Measurements from ENCODE around the gene UBE2E3.
"Not testable (repeated sequence)": the region's sequence is repeated elsewhere in the genome, so short reads cannot be mapped to it uniquely, and the experiment has no call there.

UBE2E3 gene

GRCh38 chr2:181036848-181037603 lies 56.6 kb downstream of the UBE2E3 start:
- H3K9me2 ChIP-seq (ENCODE audit: low read depth, low read length): no peaks in the 10 kb centered on the region
- H3K36me3 ChIP-seq (ENCODE audit: insufficient read depth, low read length): no peaks in the 10 kb centered on the region
- no peaks in the 10 kb centered on the region for H4K20me1 ChIP-seq (ENCODE audit: insufficient read depth, low read length)
- no peaks in the 10 kb centered on the region for H3F3A ChIP-seq (ENCODE audit: insufficient read depth, low read length)
- H3K27me3 ChIP-seq (ENCODE audit: insufficient read depth, low read length): no peaks in the 10 kb centered on the region
- no peaks in the 10 kb centered on the region for H3K79me2 ChIP-seq (ENCODE audit: insufficient read depth, low read length)
- H3K9ac ChIP-seq (ENCODE audit: low read length): no peak overlapping the region
- no peaks in the 10 kb centered on the region for H3K4me1 ChIP-seq (ENCODE audit: insufficient read depth, low read length, severe bottlenecking)
- H3K27ac ChIP-seq (ENCODE audit: low read depth, low read length, poor library complexity, severe bottlenecking): no peak overlapping the region
- H3K4me3 ChIP-seq (ENCODE audit: low read depth, low read length, poor library complexity, severe bottlenecking): no peak overlapping the region
- no peak overlapping the region for H3K4me2 ChIP-seq (ENCODE audit: low read length)
- H3K9me3 ChIP-seq (ENCODE audit: low read length): 0 out of 2 replicates have a peak, but pooled peaks cover under 1% of the 10 kb centered on the region
- H2AFZ ChIP-seq (ENCODE audit: low read length): no peak overlapping the region
- TF ChIP-seq CTCF (IDR thresholded peaks at IDR 0.05; ENCODE audit: low read length) (no peak), EZH2 (IDR thresholded peaks at IDR 0.05; ENCODE audit: borderline replicate concordance, low read length) (no peak)

- Histone ChIP-seq H2AFZ (ENCODE audit: low read length) (no peak overlapping the region), H3K9ac (ENCODE audit: low read length) (no peak overlapping the region), H3K9me2 (ENCODE audit: low read depth, low read length) (no peaks in the 10 kb centered on the region), H3K27ac (ENCODE audit: low read depth, low read length, poor library complexity, severe bottlenecking) (no peak overlapping the region), H3K27me3 (ENCODE audit: insufficient read depth, low read length) (no peaks in the 10 kb centered on the region), H3K4me2 (ENCODE audit: low read length) (no peak overlapping the region), H3F3A (ENCODE audit: insufficient read depth, low read length) (no peaks in the 10 kb centered on the region), H3K4me3 (ENCODE audit: low read depth, low read length, poor library complexity, severe bottlenecking) (no peak overlapping the region), H3K79me2 (ENCODE audit: insufficient read depth, low read length) (no peaks in the 10 kb centered on the region), H3K9me3 (ENCODE audit: low read length) (no peaks in the 10 kb centered on the region), H3K4me1 (ENCODE audit: insufficient read depth, low read length, severe bottlenecking) (no peaks in the 10 kb centered on the region), H3K36me3 (ENCODE audit: insufficient read depth, low read length) (no peaks in the 10 kb centered on the region), H4K20me1 (ENCODE audit: insufficient read depth, low read length) (no peaks in the 10 kb centered on the region)
- TF ChIP-seq EZH2 (IDR thresholded peaks at IDR 0.05; ENCODE audit: borderline replicate concordance, low read length): no peak
- no peak for TF ChIP-seq CTCF (IDR thresholded peaks at IDR 0.05; ENCODE audit: low read length)
These were observed 57.5 kb downstream of the UBE2E3 start for GRCh38 chr2:181037922-181038321.

GRCh38 chr2:181038796-181039195 lies 58.4 kb downstream of the UBE2E3 start:
- Histone ChIP-seq H3K4me2 (ENCODE audit: low read length) (no peak overlapping the region), H3K9me2 (ENCODE audit: low read depth, low read length) (no peaks in the 10 kb centered on the region), H3K4me3 (ENCODE audit: low read depth, low read length, poor library complexity, severe bottlenecking) (no peak overlapping the region), H3K4me1 (ENCODE audit: insufficient read depth, low read length, severe bottlenecking) (no peaks in the 10 kb centered on the region), H3K79me2 (ENCODE audit: insufficient read depth, low read length) (no peaks in the 10 kb centered on the region), H2AFZ (ENCODE audit: low read length) (no peak overlapping the region), H4K20me1 (ENCODE audit: insufficient read depth, low read length) (no peaks in the 10 kb centered on the region), H3K27ac (ENCODE audit: low read depth, low read length, poor library complexity, severe bottlenecking) (no peak overlapping the region), H3K9me3 (ENCODE audit: low read length) (no peaks in the 10 kb centered on the region), H3K9ac (ENCODE audit: low read length) (no peak overlapping the region), H3F3A (ENCODE audit: insufficient read depth, low read length) (no peaks in the 10 kb centered on the region), H3K36me3 (ENCODE audit: insufficient read depth, low read length) (no peaks in the 10 kb centered on the region), H3K27me3 (ENCODE audit: insufficient read depth, low read length) (no peaks in the 10 kb centered on the region)
- TF ChIP-seq EZH2 (IDR thresholded peaks at IDR 0.05; ENCODE audit: borderline replicate concordance, low read length) (no peak), CTCF (IDR thresholded peaks at IDR 0.05; ENCODE audit: low read length) (no peak)

GRCh38 chr2:181040839-181041238 lies 60.4 kb downstream of the UBE2E3 start:
- H3K9ac ChIP-seq (ENCODE audit: low read length); H3F3A ChIP-seq (ENCODE audit: insufficient read depth, low read length); H3K9me3 ChIP-seq (ENCODE audit: low read length); H3K79me2 ChIP-seq (ENCODE audit: insufficient read depth, low read length); H3K4me2 ChIP-seq (ENCODE audit: low read length); H3K4me1 ChIP-seq (ENCODE audit: insufficient read depth, low read length, severe bottlenecking); H4K20me1 ChIP-seq (ENCODE audit: insufficient read depth, low read length); H2AFZ ChIP-seq (ENCODE audit: low read length); H3K27me3 ChIP-seq (ENCODE audit: insufficient read depth, low read length); H3K27ac ChIP-seq (ENCODE audit: low read depth, low read length, poor library complexity, severe bottlenecking); H3K36me3 ChIP-seq (ENCODE audit: insufficient read depth, low read length); H3K4me3 ChIP-seq (ENCODE audit: low read depth, low read length, poor library complexity, severe bottlenecking); H3K9me2 ChIP-seq (ENCODE audit: low read depth, low read length): not testable (repeated sequence)
